HG03039 (cell line): ENCODE results near the gene SAMD1.
A peak's percentile ranks its signal among the peaks of the same experiment; 100 is the strongest.

ENCODE experiments used
- ATAC-seq: cut with Tn5 transposase; IDR thresholded peaks from one replicate; pipeline ENCODE4 v1.9.1; 2021; ENCODE audit warnings: mild to moderate bottlenecking, moderate library complexity; ENCODE audit not compliant: unreplicated experiment

Gene SAMD1

DNA sequence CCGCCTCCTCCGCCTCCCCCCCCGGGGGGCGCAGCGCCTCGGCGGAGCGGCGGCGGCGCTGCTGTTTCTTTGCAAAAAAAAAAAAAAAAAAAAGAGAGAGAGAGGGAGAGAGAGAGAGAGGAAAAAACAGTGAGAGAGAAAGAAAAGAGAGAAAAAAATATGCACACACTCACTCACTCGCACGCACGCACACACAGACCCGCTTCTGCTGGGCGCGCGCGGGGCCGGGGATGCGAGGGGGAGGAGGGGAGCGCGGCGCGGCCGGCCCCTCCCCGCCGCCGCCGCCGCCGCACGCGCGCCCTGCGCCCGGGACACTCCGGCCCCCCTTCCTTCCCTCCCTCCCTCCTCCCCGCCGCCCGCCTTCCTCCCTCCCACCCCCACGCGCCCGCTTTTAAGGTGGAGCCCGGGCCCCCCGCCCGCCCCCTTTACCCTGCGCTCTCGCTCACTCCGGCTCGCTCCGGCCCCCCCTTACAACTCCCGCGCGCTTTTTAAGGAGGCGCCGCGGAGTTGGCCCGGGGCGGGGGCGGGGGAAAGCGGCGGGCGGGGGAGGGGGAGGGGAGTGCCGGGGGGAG lies at the start of gene SAMD1:
Gene SAMD1 (minus strand): TSS at position 243 of the 572 bp plus-strand sequence.
- ATAC-seq = peak; percentile 29

DNA sequence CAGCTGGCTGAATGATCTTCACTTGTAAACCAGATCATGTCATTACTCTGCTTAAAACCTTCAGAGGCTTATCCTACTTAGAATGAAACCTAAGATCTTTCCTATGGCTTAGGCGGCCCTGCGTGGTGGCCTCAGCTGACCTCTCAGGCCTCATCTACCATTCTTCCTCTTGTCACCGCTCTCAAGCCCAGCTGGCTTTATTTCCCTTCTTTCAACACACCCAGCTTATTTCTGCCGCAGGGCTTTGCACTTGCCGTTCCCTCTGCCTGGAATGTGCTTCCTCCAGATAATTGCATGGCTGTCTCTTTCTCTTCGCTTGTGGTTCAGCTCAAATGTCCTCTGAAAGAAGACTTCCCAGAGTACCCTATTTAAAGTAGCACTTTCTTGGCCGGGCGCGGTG lies 49.4 kb upstream of the SAMD1 start:
- ATAC-seq = no peak

DNA sequence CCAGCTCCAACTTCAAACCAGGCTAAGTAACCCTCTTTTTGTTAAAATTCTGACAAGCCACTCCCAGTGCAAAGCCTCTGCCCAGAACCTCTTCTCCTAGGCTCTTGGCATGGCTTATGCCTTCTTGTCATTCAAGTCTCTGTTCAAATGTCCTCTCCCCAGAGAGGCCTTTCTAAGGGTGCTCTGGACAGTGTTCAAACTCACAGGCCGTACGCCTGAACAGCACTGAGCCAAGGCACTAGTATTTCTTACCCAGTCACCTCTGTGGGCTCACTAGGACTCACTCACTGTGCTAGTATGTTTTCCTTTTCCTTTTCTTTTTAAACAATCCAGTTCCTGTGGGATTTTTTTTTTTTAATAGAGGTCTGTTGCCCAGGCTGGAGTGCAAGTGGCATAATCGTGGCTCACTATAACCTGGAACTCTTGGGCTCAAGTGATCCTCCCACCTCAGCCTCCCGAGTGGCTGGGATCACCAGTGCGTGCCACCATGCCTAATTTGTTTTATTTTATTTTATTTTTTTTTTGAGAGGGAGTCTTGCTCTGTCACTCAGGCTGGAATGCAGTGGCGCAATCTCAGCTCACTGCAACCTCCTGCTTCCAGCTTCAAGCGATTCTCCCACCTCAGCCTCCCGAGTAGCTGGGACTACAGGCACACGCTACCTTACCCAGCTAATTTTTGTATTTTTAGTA lies 48.2 kb upstream of the SAMD1 start:
- no peak for ATAC-seq

DNA sequence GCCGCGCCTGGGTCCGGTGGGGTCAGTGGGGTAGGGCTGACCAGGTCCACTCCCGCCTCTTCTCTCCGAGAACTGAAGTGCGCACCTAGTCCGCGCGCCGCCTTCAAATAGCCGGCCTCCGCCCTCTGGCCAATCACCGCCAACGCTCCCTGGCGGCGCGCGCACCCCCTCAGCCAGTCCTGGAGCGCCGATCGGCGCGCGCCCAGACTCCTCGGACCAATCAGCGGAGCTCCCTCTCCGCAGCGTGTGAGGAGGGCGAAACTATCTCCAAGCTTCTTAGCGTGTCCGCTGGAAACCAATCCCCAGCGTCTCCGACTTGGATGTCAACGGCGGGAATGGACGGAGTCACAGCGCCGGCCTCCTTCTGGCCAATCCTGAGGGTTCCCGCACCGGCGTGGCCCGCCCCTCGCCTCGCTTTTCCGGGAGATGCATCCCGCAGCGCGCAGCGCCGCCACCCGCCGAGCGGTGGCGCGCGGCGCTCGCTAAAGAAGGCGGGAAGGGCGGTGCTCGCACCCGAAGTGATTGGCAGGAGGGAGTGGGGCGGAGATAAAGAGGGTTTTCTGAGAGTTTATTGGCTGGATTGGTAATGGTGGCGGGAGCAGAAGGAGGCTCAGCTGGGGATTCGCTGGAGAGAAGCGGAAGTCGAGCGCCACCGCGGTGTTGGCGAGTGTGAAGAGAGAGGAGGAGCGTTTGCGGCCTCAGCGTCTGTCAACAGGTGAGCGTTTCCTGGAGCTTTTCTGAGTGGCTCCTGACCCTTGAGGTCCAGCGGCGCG lies 46.1 kb upstream of the SAMD1 start, which contains the start of gene ASF1B:
Gene ASF1B (minus strand): TSS at position 81 of the 773 bp plus-strand sequence. CDS start 133 bp downstream, outside the sequence.
- peak; percentile 76 for ATAC-seq

DNA sequence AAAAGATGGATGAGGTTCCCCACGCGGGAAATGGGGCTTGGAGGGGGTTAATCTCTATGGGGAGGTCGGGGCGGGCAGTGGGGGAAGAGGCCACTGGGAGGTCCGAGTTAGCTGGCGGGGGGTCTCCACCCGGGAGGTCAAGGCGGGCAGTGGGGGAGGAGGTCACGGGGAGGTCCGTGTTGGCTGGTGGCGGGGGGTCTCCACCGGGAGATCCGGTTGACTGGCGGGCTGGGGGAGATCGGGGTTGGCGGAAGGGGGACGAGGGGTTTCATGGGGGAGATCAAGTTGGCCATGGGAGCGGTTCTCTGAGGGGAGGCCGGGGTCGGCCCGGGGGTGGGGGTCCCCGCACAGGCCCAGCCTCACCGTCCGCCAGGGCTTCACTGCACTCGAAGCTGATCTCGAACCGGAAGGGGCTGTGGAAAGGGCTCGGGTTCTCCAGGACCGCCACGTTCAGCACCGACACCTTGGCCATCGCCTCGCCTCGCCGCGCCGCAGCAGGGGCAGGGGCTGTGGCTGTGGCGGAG lies 45.5 kb upstream of the SAMD1 start:
- ATAC-seq = peak; percentile 4

DNA sequence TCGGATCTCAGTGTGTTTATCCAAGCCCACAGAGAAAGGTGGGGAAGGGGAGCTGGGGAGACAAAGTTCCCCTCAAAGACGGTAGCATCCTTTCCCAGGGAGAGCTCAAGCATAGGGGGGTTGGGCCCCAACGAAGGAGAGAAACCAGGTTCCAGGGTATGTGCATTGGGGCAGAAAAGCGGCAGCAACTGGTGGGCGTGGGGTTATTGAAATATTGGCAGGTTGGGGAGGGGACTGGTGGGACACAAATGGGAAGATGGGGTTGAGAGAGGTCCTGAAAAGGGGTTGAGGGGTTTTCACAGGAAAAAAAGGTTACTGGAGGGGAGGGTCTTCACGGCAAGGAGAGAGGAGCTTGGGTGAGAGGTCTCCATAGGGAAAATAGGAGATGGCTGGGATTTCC lies 44.8 kb upstream of the SAMD1 start:
- no peak for ATAC-seq

DNA sequence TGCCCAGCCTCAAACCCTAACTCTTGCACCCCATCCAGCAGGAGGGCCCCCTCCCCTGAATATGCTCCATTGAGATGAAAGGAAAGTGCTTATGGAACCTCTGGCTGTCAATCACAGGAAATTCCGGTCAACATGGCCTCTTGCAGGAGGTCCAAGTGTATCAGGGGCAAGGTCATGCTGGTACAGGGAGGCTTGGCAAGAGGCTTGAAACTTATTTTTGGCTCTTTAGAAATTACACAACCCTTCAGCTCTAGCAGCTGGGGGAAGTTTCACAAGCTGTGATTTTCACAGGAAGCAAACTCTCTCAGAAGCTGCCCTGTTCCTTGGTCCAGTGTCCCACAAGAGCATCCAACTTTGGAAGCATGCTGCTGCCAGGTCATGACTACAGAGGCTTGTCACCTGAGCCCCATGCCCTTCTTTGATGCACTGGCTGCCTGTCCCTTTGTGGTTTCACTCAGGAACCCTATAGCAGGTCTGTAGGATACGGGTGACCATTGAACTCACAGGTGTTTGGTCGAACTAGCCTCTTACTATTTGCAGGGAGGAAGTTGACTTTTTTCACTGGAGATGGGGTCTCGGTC lies 37.5 kb upstream of the SAMD1 start:
- no peak for ATAC-seq

DNA sequence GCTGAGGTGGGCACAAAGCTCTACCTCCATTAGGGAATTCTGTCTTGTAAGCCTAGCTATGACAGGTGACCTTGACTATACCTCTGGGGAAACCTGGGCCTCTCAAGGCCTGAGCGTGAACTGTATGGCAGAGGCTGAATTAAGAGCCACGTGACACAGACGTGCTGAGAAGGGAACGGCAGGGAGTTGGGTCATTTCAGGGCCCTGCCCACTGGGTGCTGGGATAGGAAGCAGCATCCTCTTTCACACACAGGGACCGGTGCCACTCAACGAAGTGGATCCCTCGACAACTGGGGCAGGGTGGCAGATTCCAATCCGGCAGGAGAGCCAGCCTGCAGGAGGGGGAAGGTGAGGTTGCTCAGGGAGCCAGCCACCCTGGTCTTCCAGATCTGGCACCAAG lies 36.6 kb upstream of the SAMD1 start:
- ATAC-seq = no peak

DNA sequence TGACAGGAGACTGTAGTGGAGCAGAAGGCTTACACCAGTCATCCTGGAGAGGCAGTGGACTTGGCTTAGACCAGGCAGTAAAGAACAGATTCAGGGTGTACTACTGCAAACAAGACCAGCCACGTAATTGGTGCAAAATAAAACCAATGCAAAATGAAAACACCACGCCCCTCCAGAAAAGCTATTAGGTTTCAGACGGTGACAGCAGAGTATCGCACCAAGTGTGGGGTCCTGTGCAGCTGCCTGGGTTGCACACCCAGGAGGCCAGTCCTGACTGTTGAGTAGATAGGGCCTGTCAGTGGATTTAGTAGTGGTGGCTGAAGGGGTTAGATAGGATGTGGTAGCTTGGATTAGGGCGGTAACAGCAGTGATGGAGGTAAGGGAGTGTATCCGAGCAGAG lies 32.4 kb upstream of the SAMD1 start:
- ATAC-seq = no peak

DNA sequence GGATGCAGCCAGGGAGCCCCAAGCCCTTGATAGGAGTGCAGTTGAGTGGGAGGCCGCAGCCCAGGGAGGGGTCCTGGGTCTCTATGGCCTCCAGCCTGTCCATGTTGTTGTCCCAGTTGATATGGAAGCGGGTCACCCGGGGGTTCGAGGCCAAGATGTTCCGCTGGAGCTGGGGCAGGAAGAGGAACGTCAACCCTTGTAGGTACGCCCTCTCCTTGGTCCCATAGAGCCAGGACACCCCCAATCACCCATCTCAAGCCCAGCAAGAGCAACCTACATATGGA lies 29.9 kb upstream of the SAMD1 start:
- no peak for ATAC-seq

DNA sequence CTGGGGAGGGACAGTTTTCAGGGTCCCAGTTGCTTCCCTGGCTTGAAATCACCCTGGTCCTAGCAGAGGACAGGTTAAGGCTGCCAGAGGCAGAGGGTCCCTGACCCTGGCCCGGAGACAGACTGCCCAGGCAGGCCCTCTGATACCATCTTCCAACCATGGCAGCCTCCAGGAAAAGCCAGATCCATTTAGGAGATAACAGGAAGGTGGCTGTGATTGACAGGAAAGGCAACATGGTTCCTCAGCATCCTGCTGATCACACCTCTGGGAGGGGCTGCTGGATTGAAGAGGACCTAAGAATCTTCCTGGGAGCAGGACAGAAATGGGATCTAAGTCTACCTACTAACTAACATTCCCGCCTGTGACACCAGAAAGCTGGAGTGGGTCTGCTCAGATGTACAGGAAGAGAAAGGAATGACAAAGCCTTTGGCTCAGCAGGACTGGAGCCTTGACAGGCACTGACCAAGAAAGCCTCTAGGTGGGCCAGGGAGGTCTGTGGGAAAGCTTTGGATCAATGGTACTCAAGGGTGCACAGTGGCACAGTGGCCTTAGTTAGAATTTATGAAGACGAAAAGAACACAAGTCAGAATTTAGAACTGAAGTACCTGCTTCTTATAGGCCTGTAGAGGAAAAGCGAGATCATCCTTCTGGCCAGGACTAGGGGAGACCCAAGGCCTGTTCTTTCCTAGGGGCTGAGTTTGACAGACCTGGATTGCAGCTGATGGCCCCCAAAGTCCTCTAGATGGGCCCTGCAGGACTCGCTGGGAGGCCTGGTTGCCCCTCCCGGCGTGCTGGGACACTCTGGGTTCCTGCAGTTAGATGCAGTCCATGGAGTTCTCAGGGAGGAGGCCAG lies 29.3 kb upstream of the SAMD1 start:
- ATAC-seq = no peak

DNA sequence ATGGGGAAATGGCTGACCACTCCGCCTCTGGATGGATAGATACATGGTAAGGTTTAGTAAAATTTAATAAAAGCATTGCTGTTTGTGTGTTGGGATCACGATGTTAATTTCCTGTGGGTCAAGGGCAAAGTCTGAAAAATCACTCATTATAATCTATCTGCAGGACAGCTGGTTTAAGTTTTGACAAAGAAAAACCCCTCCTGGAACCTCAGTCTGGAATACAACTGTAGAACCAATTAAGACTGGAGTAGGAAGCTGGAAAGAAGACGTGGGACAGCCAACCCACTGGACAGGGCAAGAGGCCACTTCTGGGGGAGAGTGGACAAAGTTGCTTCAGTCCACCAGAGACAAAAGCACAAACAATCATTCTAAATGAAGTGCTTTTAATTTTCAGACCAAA lies 28.6 kb upstream of the SAMD1 start:
- ATAC-seq = no peak

DNA sequence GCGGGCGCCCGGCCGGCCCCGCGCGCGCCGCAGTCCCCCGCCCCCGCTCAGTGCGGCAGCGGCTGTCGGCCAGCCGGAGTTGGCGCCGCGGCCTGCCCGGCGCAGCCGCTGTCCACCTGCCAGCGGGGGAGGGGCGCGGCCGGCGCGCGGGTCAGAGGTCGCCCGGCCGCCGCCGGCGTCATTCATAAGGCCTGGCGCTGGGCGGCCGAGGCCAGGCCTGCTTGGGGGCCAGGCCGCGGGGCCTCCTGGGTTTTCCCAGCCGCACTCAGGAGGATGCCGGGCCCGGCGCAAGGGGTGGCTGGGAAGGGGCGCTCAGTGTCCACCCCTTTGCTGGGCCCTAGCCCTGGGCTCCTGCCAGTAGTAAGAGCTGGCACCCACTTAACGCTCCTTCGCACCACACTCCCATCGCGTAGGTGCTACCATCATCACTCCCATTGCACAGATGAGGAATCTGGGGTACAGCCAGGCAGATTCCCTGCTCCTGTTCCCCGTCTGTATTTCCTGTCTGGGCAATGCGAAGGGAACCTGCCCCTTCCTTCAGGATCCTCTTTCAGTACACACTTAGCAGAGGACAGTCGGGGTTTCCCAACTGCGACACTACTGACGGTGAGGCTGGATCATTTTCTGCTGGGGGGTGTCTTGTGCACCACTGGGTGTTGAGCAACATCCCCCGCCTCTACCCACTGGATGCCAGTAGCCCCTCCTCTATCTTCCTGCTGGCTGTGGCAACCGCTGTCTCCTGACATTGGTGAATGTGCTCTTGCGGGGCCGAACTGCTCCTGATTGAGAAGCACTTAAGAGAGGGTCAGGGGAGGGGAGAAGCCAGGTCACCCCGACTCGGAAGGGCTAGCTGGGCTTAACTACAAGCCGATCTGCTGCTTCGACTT lies 27.9 kb upstream of the SAMD1 start:
- peak; percentile 26 for ATAC-seq

DNA sequence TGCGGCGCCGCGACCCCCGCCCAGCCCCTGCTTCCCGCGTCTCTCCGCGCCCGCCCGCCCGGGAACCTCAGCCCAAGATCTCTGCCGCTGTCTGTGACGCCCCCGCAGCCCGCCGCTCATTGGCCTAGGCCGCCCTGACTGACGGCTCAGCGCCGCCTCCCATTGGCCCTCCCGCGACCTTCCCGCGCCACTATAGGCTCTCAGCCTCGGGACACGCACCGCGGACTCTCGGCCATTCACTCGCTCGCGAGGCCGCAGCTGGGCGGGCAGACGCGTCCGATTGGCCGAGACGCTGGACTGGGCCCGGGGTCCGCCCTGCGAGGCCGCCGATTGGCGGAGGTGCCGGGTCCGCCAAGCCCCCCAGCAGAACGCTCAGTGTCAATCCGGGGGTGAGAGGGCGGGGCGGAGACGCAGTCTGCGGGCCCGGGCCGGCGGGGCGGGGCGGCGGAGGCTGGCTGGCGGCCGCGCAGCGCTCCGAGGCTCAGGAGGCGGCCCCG lies 27.2 kb upstream of the SAMD1 start, which contains the start of gene PRKACA:
Gene PRKACA (minus strand): TSS at position 95 of the 497 bp plus-strand sequence. CDS start 215 bp downstream, outside the sequence.
- peak; percentile 89 for ATAC-seq

DNA sequence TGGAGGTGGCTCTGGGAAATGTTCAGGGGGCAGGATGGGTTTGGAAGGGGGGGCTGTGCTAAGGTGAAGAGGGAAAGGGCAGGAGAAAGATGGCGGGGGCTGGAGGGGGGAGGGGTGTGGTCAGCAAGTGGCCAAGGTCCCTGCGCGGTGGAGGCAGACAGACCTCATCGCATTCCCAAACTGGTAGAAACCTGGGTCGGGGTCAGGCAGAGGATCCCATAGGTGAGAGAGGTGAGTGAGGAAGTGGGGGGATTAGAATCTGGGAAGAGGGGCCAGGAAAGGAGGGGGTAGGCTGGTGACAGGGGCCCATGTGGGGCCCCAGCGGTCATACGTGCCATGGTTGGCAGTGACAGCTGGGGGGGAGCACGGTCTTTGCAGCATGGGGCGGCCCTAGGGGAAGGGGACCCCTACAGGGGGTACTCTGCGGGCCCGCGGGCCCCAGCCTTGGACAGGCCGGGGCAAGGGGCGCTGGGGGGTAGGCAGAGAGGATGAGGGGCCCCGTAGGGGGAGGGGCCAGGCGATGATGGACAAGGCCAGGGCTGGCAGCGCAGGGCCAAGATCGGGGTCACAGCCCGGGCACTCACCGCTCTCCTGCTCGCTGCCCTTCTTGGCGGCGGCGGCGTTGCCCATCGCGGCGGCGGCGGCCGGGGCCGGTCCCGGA lies 26.5 kb upstream of the SAMD1 start:
- peak; percentile 3 for ATAC-seq

DNA sequence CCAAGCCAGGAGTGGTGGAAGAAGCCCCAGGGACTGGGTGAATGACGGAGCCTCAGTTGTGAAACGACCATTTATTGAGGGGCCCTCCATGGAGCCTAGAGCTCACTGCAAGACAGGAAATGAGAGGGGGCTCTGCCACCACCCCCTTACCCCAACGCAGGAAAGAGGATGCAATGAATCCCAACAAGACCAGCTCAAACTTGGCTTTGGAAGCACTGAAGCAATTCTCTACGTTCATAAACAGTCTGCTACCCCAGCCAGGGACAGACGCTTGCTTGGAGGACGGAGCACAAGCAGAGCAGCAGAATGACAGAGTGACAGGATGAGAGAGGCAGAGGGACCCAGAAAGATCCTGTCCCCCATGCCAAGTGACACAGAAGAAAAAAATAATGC lies 26.0 kb upstream of the SAMD1 start:
- ATAC-seq = no peak

DNA sequence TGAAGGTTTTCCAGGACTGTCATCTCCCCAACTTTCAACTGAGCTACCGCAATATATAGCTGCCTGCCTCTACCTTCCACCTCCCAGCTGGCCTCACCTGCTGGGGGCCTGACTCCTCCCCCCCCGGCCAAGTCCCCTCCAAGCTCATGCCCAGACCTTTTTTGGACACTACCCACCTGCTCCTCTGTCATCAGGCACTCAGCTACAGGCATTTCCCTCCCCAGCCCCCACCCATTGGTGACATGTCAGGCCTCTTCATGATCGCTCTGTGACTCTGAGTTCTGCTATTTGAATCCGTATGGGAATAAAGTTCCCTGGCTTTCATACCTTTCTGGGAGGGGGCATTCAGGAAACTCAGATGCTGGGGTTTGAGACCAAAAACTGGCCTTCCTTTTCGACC lies 25.2 kb upstream of the SAMD1 start:
- no peak for ATAC-seq

DNA sequence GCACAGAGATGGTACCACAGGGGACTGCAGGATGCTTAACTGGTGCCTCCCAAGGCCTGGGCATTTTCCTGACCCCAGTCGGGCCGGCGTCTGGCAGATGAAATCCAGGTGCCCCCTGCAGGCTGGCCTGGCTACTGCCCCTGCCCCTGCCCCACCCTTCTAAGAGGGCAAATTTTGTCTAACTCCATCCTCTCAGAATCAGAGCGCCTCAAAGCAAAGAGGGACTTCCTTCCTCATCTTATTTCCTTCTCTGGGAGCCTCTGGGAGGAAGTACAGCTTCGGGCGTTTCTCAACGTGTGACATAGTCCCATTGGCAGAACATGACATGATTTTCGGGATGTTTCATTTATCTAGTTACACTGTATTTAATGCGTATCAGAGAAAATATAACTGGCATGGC lies 24.3 kb upstream of the SAMD1 start:
- no peak for ATAC-seq

DNA sequence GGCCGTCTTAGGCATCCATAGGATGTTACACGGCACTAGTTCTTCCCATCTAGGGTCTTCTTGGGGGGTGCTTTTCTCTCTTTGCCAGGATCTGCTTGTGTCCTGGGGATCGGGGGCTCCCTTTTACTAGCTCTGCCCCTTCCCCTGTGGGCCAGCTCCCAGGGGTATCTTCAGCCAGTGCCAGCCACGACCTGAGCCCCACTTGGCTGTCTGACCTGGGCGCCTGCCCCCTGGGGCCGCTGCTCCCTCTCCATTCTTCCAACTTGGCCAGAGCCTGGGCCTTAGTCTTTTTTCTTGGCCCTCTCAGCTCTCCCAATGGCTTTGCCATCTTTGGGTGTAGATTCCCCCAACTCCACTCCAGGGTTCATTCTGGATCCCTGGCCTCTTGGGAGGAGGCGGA lies 23.9 kb upstream of the SAMD1 start:
- ATAC-seq = no peak
